ENCODE results near the gene IQCB1.
"Not testable (repeated sequence)": the region's sequence is repeated elsewhere in the genome, so short reads cannot be mapped to it uniquely, and the experiment has no call there.

The IQCB1 gene, protein sequence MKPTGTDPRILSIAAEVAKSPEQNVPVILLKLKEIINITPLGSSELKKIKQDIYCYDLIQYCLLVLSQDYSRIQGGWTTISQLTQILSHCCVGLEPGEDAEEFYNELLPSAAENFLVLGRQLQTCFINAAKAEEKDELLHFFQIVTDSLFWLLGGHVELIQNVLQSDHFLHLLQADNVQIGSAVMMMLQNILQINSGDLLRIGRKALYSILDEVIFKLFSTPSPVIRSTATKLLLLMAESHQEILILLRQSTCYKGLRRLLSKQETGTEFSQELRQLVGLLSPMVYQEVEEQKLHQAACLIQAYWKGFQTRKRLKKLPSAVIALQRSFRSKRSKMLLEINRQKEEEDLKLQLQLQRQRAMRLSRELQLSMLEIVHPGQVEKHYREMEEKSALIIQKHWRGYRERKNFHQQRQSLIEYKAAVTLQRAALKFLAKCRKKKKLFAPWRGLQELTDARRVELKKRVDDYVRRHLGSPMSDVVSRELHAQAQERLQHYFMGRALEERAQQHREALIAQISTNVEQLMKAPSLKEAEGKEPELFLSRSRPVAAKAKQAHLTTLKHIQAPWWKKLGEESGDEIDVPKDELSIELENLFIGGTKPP

DNA sequence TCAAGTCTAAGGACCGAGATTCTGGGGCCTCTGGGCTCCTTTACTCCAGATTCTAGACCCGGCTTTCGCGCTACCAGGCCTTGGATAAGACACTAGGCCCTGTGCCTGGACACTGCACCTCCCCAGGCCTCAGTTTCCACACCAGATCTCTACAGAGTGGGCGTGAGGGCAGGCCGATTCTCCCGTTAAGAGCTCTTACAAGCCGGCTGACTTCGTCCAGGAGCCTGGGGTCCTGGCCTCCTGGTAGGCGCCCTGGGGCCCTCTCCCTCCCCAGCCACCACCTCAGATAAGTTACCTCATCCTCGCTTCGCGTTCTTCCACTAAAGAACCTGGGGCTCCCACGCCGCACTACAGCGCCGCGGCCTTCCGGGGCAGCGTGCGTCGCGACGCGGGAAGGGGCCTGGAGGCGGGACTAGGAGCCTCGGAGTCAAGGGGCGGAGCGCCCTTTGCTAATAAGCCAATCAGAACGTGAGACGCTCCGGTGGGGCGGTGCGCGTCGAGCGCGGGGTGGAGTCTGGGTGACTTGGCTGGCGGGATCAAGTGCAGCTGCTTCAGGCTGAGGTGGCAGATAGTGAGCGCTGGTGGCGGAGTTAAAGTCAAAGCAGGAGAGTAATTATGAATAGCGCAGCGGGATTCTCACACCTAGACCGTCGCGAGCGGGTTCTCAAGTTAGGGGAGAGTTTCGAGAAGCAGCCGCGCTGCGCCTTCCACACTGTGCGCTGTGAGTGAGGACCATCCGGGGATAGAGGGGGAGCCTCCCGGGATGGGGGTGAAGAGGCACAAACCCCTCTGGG is at the start of gene IQCB1, which contains the start of gene EAF2:
Gene IQCB1 (minus strand): TSS at position 390 of the 794 bp plus-strand sequence. CDS start 6,100 bp downstream, outside the sequence.
Gene EAF2 (plus strand): TSS at position 539 of the 794 bp plus-strand sequence. CDS start 77 bp downstream, at position 616.
- DNase-seq, result peak; percentile 95

DNA sequence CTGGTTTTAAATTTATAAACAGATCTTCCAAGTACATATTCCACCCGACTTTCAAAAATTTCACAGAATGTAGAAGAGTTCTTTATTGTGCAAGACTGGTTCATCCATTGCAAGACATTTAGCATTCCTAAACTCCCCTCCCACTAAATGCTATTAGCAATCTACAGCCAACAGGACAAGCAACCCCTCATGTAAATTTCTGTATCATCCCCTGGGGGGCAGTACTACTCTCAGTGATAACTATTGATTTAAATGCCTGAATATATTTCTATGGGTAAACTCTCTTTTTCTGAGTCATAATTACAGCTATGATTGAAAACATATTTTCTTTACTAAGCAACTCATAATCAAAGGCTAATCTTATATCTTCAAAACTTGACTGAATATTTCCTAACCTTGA is 48.6 kb upstream of the IQCB1 start:
- no peak for DNase-seq

DNA sequence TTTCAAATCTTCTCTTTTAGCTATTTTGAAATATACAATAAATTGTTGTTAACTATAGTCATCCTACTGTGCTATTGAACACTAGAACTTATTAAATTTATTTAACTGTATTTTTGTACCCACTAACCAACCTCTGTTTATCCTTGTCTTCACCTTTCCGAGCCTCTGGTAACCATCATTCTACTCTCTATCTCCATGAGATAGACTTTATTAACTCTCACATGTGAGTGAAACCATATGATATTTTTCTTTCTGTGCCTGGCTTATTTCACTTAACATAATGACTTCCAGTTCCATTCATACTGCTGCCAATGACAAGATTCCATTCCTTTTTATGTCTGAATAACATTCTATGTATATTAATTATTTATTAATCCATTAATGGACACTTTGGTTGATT is 43.6 kb upstream of the IQCB1 start:
- no peak for DNase-seq

DNA sequence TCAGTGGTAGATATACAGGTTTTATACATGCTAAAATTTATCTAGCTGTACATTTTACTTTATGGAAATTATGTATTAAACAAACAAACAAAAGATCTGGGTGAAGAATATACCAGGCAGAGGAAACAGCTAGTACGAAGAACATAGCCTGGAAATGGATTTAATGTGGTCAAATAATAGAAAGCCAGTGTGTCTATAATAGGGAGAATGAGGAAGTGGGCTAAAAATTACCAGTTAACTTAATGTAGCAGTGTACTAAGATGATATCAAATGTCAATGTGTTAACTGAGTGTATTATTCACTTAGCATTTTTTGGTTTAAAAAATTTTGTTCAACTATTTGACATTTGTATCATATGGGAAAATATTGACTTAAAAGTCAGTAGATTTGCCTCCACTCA is 36.6 kb upstream of the IQCB1 start:
- no peak for DNase-seq

DNA sequence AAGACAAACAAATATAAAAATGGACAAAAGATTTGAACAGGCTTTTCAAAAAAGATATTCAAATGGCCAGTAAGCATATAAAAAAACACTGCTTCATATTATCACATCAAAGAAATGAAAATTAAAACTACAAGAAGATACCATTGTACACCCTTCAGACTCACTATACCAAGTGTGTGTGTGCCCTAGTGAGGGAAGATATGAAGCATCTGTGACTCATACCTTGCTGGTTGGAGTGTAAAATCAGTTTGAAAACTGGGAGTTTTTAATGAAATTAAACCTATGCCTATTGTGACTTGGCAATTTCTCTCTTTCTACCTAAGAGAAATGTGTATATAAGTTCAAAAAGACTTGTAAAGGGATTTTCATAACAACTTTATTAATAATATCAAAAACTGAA is 35.9 kb upstream of the IQCB1 start:
- no peak for DNase-seq

DNA sequence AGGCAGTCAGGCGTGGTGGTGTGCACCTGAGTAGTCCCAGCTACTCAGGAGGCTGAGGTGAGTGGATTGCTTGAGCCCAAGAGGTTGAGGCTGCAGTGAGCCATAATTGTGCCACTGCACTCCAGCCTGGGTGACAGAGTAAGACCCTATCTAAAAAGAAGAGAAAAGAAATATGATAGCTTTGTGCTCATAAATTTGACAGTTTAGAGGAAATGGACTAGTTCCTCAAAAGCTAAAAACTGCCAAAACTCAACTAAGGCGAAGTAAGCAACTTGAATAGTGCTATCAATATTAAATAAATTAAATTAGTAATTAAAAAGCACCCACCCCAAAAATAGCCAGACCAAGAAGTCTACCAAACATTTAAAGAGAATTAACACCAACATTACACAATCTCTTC is 34.9 kb upstream of the IQCB1 start:
- DNase-seq, result no peak

DNA sequence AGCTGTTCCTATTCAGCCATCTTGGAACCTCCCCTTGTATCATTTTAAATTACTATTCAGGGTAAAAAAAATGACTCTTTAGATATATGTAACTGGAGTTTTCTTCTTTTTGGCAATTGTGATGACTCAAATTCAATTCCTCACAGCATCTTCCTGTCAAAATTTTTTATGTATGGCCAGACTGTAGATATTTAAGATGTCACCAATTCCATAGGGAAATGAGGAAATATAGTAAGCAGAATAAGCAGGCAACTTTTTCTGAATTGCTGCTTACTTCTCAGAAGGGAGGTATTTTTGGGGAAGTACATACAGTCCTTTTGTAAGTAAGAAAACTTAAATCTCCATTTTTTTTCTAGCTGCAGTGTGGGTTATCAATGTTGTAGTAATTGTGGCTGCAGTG is 28.9 kb upstream of the IQCB1 start:
- DNase-seq, result no peak

DNA sequence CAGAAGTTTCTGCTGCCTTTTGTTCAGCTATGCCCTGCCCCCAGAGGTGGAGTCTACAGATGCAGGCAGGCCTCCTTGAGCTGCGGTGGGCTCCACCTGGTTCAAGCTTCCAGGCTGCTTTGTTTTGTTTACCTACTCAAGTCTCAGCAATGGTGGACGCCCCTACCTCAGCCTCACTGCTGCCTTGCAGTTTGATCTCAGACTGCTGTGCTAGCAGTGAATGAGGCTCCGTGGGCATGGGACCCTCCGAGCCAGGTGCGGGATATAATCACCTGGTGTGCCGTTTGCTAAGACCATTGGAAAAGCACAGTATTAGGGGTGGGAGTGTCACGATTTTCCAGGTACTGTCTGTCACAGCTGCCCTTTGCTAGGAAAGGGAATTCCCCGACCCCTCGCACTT is 28.4 kb upstream of the IQCB1 start:
- not testable (repeated sequence) for DNase-seq

DNA sequence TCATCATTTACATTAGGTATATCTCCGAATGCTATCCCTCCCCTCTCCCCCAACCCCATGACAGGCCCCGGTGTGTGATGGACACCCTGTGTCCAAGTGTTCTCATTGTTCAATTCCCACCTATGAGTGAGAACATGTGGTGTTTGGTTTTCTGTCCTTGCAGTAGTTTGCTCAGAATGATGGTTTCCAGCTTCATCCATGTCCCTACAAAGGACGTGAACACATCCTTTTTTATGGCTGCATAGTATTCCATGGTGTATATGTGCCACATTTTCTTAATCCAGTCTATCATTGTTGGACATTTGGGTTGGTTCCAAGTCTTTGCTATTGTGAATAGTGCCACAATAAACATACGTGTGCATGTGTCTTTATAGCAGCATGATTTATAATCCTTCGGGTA is 22.9 kb upstream of the IQCB1 start:
- not testable (repeated sequence) for DNase-seq

DNA sequence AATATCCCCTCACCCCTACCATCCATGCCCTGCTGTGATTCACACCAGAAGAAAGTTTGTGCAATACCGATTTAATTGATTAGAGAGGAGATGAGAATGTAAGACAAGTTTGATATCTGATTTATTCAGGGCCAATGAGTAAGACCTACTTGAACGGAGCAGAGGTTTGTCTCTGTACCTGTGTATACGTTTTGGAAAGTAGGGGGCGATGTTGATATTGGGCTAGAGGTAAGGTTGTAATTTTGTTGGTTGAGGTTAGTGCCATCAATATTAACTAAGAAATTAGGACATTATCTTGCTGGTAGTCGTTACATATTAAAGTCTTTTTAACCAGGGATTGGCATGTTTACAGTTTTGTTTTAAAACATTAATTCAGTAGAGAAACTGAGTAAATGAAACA is 20.7 kb upstream of the IQCB1 start:
- no peak for DNase-seq

DNA sequence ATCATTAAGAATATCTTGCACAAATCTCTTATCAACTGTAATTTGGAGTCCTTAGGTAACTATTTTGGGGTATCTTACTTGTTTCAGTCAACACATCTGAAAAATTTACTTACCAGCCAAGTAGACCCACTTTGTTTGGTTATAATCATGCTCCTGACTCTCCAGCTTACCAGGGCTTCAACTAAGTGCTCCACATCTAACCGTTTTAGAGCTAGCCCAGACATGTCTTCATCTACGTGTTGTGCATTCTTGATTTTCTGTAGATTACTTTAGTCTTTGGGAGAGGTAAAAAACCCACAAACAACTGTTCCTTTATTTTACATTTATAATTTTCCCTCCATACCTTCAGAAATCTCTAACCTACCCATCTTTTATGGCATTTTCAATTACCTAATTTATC is 17.4 kb upstream of the IQCB1 start:
- DNase-seq, result no peak

DNA sequence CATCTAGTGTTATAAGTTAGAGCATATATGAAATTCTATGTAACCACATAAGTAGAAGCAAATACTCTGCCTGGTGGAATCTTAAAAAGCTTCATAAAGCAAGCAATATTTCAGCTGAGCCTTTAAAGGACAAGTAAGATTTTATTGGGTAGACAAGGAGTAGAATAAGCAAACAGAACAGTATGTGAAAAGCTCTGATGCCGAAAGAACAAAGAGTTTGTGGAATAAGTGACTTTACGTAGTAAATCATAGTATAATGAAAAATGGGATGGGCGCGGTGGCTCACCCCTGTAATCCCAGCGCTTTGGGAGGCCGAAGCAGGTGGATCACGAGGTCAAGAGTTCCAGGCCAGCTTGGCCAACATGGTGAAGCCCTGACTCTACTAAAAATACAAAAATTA is 10.0 kb upstream of the IQCB1 start:
- DNase-seq, result no peak

DNA sequence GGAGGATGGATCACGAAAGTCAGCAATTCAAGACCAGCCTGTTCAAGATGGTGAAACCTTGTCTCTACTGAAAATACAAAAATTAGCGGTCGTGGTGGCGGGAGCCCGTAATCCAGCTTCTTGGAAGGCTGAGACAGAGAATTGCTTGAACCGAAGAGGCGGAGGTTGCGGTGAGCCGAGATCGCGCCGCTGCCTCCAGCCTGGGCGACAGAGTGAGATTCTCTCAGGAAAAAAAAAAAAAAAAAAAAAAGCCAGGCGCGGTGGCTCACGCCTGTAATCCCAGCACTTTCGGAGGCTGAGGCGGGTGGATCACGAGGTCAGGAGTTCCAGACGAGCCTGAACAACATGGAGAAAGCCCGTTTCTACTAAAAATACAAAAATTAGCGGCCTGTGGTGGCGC is 5.1 kb upstream of the IQCB1 start:
- DNase-seq, result no peak

DNA sequence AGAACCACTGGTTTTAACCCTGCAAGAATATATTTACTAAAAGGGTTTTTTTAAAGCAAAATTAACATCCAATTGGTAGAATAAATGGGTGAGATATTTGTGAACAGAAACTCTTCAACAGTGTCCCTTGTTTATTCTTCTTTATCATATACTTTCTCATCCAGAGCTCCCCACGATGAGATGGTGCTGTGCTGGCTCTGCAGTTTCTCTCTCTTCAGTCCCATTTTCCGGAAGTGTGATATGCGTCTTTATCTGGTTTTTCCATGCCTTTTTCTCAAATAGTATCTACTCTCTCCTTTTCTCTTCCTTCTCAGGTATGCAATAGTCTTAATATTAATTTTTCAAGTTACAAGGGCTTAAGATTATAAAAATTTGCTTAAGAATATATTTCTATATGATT is 1.6 kb upstream of the IQCB1 start:
- no peak for DNase-seq

DNA sequence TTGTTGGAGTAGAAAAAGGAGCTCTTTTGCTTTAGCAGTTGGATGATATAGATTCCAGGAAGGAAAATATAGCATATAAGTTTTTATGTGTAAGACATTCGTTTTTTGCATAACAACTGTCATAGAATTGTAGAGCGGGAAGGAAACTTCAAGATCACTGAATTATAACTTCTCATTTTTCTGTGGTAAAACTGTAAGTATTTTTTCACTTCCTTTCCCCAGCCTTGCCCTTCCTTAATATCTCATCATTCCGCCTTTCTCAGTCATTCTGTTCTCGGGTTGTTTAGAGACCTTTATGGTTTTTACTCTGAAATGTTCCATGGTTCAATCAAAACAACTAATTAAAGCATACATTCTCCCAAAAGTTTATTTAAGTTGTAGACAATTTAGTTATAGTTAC is 1.2 kb upstream of the IQCB1 start:
- DNase-seq, result peak; percentile 6

DNA sequence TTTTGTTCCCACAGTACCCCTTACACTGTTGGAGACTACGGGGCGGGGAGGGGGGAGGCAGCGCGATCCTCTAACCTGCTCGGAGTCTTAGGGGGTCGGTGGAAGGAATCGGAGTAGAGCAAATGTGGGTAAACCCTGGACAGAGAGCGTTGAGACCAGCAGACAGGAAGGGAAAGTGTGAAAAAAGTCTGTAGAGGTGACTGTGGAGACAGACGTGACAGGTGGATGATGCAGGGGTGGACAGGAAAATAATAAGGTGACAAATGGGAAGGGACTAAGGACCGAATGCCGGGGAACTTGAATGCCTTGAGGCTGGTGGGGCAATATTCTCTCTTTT is 573 bp upstream of the IQCB1 start:
- DNase-seq, result no peak

DNA sequence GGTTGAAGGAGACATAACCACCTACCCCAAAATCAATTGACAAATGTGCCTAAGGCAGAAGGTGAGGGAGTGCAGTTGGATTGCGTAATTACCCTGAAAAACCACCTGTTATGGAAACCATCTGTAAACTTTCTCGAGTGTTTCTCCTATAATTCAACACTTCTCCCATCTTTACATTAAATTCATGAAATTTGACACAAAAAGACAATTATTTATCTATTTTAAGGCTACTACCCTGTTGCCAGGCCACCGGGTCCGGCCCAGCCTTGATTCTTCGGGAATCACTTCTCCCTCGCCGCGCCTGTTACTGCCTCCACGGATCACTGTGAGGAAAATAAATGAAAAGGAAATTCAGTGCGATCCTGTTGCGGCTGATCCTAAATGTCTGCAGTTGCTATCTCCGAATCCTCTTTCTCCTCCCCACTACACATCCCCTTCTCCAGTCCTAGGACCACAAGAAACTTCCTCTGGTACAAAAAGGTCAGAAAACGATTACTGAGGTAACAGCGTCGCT is 646 bp downstream of the IQCB1 start:
- no peak for DNase-seq

DNA sequence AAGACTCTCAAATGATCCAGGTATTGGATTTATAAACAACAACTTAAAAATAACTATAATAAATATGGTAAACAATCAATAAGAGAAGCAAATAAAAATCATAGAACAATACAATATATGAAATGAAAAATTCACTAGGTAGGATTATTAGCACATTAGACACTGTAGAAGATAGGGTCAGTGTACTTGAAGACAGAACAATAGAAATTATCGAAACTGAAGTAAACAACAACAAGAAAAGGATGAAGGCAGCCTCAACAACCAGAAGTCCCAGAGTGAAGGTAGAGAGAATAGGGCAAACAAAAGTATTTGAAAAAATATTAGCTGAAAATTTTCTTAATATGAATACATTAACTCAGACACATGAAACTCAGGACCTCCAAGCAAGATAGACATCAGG is 11.9 kb downstream of the IQCB1 start:
- DNase-seq, result no peak

DNA sequence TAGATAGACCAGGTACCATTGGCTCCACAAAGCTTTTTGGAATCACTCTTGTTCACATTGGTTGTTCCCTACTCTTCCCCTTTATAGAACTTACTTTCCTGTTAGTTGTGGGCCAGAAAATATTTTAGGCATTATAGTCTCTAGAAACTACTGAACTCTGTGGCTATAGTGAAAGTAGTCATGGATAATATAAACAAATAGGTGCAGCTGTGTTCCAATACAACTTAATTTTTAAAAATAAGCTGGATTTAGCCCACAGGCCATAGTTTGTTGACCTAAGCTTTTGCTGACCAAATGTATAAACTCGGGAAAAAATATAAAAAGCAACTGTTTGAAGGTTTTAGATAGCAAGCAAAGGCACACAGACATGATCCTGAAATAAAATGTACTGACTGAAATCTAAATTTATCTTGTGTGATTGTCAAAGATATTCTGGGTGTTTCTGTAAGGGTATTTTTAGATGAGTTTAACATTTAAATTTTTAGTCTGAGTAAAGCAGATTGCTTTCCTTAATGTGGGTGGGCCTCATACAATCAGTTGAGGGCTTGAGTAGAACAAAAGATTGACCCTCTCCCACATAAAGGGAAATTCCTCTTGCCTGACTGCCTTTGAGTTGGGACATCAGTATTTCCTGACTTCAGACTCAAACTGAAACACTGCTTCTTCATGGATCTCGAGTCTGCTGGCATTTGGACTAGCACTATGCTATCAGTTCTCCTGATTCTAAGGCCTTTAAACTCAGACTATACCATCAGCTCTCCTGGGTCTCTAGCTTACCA is 13.2 kb downstream of the IQCB1 start:
- no peak for DNase-seq

DNA sequence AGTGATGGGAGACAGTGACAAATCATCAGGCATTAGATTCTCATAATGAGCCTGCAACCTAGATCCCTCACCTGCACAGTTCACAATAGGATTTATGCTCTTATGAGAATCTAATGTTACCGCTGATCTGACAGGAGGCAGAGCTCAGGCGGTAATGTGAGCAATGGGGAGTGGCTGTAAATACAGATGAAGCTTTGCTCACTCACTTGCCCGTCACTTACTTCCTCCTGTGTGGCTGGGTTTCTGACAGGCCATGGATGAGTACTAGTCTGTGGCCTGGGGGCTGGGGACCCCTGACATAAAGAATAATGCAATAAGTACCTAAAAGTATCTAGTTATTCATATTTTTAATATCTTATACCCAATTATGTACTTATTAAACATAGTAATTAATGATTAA is 15.6 kb downstream of the IQCB1 start:
- DNase-seq, result no peak

DNA sequence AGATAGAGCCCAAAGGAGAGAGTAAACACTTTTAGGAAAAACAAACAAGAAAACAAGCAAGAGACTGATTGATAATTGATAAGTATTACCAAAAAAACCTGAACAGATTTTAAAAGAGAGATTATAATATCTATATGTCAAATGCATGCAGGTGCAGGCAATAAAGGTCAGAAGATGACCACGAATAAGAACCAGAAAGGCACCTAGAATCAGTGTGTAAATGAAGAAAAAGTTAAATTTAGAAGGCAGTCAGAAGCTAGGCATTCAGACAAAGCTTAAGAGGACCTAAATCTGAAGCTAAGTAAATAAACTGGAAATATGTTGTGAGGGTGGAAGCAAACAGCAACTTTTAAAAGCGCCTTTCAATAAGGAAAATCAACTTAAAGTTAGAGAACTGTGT is 16.3 kb downstream of the IQCB1 start:
- no peak for DNase-seq

DNA sequence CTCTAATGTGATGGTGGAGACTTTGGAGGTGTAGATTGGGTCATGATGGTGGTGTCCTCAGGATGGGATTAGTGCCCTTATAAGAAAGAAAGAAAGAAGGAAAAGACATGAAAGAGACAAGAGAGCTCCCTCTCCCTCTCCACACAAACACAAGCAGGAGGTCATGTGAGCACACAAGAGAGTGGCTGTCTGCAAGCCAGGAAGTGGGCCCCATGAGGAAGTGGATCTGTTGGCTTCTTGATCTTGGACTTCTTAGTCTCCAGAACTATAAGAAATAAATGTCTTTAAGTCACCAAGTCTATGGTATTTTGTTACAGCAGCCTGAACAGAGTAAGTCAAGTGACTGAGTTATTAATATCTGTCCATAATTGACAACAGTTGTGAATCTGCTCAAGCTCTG is 17.1 kb downstream of the IQCB1 start:
- DNase-seq, result no peak

DNA sequence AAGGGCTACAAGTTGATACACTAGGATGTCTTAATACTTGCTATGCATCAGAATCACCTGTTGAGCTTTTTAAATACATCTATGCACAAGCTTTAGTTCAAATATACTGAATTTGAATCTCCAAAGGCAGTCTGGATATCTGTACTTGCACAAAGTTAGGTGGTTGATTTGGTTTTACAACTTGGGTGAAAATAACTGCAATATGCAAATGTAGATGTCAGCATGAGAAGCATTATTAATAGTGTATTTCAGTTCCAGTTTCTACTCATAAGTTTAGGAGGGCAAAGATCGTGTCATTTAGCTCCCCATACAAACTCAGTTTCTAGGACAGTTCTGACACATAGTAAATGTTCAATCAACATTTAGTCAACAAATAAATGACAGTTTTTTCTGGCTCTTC is 25.6 kb downstream of the IQCB1 start:
- DNase-seq, result no peak

Data from GDM1 (cell line).